ENCODE results near the gene FAU.
"Not testable (repeated sequence)": the region's sequence is repeated elsewhere in the genome, so short reads cannot be mapped to it uniquely, and the experiment has no call there.

The FAU gene

GRCh38 chr11:65121865-65122696, at the start of gene FAU, which contains the start of gene MRPL49:
Gene FAU (minus strand): TSS chr11:65122134. CDS start chr11:65121813, 321 bp downstream.
Gene MRPL49 (plus strand): TSS chr11:65122321. CDS start chr11:65122347, 26 bp downstream.
- peak; percentile 98 to 99 for DNase-seq

GRCh38 chr11:65170058-65170534, 48.2 kb upstream of the FAU start, which contains the start of gene SPDYC:
Gene SPDYC (plus strand): TSS chr11:65170233. CDS start chr11:65171358, 1,125 bp downstream.
- DNase-seq = no peak

GRCh38 chr11:65169164-65169641, 47.3 kb upstream of the FAU start:
- no peak for DNase-seq

DNA sequence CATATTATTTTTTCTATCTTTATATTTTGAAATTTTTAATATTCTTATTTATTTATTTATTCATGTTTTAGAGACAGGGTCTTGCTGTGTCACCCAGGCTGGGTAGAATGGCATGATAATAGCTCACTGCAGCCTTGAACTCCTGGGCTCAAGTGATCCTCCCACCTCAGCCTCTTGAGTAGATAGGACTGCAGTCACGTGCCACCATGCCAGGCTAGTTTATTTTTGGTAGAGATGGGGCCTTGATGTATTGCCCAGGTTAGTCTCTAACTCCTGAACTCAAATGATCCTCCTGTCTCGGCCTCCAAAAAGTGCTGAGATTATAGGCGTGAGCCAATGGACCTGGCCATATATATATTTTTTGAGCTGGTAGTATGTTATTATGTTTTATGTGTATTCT, 45.7 kb upstream of the FAU start:
- no peak for DNase-seq

DNA sequence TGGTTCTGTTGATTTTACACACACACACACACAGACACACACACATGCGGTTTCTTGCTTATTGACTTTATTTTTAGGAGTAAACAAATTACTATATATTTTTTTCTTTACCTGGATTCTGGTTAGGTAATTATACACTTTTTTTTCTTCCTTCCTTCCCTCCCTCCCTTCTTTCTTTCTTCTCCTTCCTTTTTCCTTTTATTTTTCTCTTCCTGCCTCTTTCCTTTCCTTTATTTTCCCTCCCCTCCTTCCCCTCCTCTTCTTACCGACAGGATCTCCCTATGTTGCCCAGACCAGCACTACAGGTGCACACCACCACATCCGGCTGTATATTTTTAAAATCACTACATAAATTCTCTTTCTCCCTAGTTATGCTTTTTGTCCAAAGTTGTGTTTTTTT, 45.0 kb upstream of the FAU start:
- DNase-seq = no peak

GRCh38 chr11:65165410-65166317, 43.7 kb upstream of the FAU start:
- no peak for DNase-seq

GRCh38 chr11:65163684-65164083, 41.8 kb upstream of the FAU start:
- no peak for DNase-seq

DNA sequence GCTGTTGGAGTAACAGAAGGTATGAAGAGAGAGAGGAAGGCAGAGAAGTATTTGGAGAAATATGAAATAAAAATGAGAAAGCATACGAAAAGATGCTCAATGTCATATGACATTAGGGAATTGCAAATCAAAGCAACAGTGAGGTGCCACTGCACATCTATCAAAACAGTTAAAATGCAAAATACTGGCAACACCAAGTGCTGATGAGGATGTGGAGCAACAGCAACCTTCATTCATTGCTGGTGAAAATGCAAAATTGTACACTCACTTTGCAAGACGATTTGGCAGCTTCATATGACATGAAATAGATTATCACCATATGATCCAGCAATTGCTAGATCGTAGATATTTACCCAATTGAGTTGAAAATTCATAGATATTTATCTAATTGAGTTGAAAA, 38.7 kb upstream of the FAU start:
- DNase-seq = no peak

DNA sequence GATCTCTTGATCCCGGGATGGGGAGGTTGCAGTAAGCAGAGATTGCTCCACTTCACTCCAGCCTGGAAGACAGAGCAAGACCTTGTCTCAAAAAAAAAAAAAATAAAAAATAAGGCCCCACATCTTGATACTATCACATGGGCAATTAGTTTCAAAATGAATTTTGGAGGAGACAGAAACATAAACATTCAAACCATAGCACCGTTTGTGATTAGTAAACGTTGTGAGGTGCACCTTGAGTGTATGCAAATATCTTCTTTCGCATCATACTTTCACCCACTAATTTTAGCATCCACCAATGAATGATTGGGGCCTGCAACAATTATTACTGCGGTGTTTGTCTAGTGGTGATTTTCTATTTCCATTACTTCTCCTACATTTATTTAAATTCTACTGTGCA, 37.1 kb upstream of the FAU start:
- DNase-seq = no peak

DNA sequence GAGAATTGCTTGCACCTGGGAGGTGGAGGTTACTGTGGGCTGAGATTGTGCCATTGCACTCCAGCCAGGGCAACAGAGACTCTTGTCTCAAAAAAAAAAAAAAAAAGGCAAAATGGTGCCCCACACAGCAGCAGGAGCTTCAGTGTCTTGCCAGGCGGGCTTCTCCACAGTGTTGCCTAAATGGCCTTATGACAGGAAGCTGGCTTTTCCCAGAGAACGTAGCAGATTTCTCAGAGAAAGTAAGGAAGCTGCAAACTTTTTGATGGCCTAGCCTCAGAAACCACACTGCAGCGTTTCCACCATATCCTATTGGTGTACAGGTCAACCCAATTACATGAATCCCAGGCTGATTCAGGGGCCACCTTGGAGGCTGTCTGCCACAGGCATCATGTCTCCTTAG, 35.4 kb upstream of the FAU start:
- no peak for DNase-seq

GRCh38 chr11:65156926-65157325, 35.0 kb upstream of the FAU start:
- no peak for DNase-seq

- DNase-seq = no peak
Observed at GRCh38 chr11:65156256-65156655, 34.3 kb upstream of the FAU start.

GRCh38 chr11:65152122-65152521, 30.2 kb upstream of the FAU start:
- no peak for DNase-seq

DNA sequence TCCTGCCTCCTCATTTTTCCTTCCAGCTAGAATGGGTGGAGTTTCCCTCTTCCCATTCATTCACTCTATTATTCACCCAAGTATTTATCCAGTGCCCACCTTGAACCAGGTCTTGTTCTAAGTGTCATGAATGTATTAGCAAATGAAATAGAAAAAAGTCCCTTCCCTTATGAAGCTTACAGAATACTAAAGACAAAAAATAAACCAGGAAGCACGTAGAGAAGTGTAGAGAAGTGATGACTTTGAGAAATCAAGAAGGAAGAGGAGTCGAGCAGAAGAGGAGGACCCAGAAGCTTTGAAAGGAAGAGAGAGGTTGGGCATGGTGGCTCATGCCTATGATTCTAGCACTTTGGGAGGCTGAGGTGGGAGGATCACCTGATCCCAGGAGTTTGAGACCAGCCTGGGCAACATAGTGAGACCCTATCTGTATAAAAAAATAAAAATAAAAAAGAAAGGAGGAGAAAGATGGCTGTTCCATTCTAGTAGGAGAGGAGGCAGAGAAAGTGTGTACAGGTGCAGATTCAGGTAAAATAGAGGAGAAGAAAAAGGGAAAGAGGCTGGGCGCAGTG, 29.5 kb upstream of the FAU start:
- no peak for DNase-seq

DNA sequence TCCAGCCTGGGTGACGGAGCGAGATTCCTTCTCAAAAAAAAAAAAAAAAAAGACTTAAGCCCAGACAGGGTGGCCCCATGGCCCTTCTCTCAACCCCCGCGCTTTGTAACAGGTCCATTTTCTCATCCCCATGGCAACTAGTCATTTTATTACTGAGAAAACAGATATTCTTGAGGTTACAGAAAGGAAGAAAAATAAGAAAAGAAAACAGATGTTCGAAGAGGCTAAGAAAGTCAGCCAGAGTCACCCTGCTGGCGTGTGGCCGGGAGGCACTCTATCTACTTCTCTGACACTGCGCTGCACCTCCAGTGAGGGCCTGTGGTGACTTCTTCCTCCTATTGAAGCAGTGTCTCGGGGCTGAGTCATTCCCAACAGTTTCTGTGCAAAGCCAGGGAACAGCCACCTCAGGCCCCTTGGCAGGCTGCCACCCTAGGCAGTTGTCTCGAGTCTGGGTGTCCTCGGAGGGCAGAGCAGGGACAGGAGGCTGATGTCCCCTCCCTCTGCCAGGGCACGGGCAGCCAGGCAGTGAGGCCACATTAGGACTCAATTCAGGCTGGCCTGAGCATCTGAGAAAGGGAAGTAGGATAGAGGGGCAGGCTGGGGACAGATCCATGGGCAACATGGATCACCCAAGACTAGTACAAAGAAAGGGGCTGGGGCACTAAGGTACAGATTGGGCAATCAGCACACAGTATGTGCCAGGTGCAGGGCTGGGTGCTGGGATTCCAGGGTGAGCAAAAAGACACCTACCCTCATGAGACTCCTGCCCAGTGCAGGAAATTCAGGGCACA, 28.8 kb upstream of the FAU start:
- no peak for DNase-seq

GRCh38 chr11:65150131-65150508, 28.2 kb upstream of the FAU start:
- DNase-seq = not testable (repeated sequence)

DNA sequence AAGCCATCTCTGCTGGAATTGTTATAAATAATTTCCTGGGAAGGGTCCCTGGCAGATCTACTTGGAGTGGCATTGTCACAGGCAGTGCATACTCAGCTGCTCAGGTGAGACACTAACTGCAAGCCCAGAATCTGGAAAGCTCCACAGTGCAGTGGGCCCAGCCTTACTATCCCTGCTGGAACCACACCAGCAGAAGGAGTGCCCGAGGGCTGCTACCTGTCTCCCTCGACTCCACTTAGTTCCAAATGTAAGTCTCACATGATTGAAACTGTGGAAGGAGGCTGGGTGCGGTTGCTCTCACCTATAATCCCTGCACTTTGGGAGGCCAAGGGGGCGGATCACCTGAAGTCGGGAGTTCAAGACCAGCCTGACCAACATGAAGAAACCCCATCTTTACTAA, 26.7 kb upstream of the FAU start:
- DNase-seq = no peak

GRCh38 chr11:65147352-65148075, 25.6 kb upstream of the FAU start:
- DNase-seq = no peak

DNA sequence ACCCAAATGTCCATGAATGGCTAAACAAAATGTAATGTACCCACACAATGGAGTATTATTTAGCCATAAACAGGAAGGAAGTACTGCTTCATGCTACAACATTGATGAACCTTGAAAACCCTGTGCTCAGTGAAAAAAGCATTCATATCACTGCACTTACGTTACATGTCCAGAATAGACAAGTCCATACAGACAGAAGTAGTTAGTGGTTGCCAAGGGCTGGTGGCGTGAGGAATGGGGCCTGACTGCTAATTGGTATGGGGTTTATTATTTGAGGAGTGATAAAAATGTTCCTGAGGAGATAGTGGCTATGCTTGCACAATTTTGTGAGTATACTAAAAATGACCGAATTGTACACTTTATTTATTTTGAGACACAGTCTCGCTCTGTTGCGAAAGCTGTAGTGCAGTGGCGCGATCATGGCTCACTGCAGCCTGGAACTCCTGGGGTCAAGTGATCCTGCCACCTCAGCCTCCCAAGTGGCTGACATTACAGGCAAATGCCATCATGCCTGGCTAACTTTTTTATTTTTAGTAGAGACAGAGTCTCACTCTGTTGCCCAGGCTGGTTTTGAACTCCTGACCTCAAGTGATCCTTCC, 20.1 kb upstream of the FAU start:
- no peak for DNase-seq

GRCh38 chr11:65136515-65137096, 14.7 kb upstream of the FAU start:
- no peak for DNase-seq

Measured in activated CD4-positive, alpha-beta T cell treated with anti-CD3 and anti-CD28 coated beads, Interleukin-2, amount 50 U/mL, for 4 hours (primary cell).